AG09319 (cell line): ENCODE data around the gene FAM168B.

Experiments
- DNase-seq: peaks from one replicate; pipeline ENCODE4 v3.0.0-alpha.2; 2010; ENCODE audit warnings: low read depth; ENCODE audit errors: extremely low read depth
- TF ChIP-seq, protein P1 (sequence below): IDR thresholded peaks from 2 replicates; pipeline ENCODE4 v1.5.1; 2011; ENCODE audit warnings: low read depth, mild to moderate bottlenecking, inconsistent platforms, low read length, moderate library complexity

The FAM168B gene

GRCh38 chr2:131036696-131037397, 56.4 kb downstream of the FAM168B start:
- no peak for DNase-seq
- TF ChIP-seq, protein P1, sequence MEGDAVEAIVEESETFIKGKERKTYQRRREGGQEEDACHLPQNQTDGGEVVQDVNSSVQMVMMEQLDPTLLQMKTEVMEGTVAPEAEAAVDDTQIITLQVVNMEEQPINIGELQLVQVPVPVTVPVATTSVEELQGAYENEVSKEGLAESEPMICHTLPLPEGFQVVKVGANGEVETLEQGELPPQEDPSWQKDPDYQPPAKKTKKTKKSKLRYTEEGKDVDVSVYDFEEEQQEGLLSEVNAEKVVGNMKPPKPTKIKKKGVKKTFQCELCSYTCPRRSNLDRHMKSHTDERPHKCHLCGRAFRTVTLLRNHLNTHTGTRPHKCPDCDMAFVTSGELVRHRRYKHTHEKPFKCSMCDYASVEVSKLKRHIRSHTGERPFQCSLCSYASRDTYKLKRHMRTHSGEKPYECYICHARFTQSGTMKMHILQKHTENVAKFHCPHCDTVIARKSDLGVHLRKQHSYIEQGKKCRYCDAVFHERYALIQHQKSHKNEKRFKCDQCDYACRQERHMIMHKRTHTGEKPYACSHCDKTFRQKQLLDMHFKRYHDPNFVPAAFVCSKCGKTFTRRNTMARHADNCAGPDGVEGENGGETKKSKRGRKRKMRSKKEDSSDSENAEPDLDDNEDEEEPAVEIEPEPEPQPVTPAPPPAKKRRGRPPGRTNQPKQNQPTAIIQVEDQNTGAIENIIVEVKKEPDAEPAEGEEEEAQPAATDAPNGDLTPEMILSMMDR, result no peak

GRCh38 chr2:131036269-131036668, 57.0 kb downstream of the FAM168B start:
- TF ChIP-seq, protein P1, result no peak
- DNase-seq, result no peak

DNA sequence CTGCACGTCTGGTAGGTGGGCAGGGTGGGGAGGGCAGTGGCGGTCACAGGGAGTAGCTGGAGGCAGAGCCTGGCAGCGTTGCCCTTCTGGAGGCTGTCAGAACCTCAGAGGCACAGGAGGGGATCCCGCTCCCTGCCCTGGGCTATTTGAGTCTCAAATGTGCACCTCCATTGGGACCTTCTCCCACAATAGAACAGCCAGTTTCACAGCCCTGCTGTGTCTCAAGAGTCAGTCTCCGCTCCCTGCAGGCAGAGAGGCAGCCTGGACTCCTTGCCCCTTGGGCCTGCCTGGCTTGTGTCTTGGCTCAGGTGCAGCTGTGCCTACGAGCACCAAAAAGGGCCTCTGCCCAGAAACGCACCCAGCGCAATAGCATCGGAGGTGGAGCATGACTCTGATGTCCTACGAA, 57.4 kb downstream of the FAM168B start:
- no peak for DNase-seq
- TF ChIP-seq, protein P1, result no peak

DNA sequence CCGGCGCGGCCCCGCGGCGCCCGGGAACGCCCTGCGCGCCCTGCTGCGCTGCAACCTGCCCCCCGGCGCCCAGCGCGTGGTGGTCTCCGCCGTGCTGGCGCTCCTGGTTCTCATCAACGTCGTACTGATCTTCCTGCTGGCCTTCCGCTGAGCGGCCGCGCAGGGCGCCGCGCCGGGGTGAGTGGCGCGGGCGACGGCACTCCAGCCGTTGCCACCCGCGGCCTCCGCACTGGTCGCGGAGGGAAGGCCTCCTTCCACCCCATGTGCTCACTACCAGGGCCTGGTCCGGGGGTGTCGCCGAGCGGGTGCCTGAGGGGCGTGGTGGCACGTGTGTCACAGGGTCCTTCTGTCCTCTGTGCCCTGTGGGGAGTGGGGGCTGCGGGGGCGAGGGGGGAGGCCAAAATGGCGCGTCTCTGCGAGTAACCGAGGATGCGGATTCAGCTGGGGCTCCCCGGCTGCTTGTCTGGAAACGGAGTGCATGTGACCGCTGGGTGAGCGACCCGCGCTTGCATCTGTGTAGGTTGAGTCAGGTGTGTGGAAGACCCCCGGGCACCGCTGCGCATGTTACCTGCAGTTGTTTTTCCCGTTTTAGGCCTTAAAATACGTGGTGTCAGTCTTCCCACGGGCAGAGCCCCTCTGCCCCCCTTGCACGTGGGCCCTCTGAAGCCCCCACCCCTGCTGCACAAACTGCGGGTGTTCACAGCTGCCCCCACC, 58.0 kb downstream of the FAM168B start:
- TF ChIP-seq, protein P1, result no peak
- DNase-seq, result no peak

DNA sequence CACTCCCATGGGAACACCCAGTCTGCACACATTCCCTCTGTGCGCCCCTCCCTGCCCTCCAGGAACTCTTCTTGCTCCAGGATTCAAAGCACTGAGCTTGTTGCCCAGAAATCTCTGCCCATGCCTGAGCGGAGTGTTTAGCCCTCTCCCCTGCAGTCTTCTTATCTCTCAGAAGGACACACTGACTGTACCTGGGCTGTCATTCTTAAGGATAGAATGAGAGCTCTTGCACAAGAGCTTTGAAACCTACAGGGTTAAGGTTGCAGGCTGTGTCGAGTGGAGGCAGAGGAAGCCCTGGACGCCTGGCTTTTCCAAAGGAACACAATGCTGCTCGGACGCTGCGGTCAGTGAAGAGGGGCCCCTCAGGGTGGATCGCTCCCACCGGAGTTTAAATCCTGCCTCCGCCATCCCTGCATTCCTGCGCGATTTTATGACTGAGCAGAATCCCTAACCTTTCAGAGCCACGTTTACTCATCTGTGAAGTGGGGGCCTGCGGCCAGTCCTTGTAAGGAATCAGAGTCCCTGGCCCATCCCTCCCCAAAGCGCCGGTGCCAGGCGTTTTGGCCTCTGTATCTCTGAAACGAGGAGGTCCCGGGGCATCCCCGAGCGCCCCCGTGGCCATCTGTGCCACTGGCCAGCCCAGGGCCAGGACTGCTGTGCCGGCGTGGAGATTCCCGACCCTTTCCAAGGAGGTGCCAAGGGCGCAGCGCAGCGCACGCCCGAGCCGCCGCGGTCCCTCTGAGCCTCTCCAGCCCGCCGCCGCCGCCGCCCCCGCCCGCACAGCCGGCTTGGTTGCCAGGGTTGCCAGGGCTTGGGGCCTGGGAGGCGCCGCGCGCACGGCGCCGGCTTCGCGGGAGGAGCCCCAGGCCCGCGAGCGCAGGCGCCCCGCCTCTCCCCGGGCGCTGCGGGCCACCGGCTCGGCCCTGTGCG, 58.9 kb downstream of the FAM168B start:
- no peak for DNase-seq
- TF ChIP-seq, protein P1, result no peak

DNA sequence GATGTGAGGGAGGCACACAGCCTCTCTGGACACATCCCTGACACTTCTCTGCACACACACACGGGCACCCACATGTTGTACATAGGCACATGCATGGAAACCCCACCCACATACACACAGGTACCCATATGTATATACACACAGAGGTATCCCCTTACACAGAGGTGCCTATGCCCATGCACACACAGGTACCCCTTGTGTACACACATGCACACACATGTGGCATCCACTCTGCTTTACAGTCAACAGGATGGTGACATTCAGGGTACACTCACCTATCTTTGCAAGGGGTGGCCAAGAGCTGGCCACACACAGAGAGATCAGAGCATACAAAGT, 59.5 kb downstream of the FAM168B start:
- DNase-seq, result no peak
- TF ChIP-seq, protein P1, result no peak
